Inflammatory macrophage treated with lipopolysaccharide for 4 hours (primary cell): ENCODE results near the gene DSCAML1.

Source experiments
- DNase-seq: peaks from one replicate; pipeline ENCODE4 v3.0.0-alpha.2; 2020

The DSCAML1 gene

DNA sequence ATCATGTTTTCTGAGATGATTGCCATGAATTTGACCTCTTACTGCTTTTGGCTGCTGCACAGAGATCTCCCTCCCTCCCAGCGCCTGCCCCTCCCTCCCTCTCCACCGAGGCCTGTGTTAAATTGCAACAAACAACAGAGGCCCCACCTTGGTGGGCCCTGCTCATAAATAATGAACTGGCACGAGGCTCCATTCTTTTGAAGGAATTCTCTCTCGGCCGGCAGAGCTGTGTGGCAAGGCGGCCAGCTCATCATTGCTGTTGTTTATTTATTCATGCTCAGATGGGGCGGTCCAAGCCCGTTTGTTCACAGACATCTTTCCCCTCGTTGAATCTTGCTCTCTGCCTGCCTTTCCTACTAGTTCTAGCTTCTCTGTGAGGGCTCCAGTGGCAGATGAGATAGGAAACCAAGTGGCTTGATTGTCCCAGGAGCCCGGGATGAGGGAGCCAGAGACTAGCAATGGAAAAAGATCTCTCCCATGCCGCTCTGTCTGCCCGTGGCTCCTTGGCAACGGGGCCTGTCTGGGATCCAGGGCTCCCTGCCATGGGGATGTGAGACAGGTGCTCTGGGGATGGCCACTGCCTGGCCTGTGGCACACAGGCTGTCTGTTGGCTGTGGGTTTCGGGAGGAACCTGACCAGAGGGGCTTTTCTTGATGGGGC lies 192.6 kb downstream of the DSCAML1 start:
- DNase-seq: no peak

DNA sequence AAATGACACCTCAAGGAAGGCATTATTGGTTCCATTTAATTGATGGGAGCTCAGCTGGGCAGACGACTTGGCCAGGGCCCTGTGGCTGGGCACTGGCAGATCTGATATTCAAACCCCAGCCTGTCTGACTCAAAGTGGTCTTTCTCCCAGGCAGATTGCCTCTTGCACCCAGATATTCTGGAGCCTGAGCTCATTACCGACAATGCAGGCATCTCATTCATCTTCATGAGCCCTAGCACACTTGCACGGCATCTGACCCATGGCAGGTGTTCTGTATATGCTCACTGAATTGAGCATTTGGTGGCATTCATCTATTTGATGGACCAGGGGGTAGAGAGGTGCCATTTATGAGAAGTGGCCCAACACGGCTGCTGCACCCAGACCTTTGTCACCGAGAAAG lies 193.1 kb downstream of the DSCAML1 start:
- no peak for DNase-seq

DNA sequence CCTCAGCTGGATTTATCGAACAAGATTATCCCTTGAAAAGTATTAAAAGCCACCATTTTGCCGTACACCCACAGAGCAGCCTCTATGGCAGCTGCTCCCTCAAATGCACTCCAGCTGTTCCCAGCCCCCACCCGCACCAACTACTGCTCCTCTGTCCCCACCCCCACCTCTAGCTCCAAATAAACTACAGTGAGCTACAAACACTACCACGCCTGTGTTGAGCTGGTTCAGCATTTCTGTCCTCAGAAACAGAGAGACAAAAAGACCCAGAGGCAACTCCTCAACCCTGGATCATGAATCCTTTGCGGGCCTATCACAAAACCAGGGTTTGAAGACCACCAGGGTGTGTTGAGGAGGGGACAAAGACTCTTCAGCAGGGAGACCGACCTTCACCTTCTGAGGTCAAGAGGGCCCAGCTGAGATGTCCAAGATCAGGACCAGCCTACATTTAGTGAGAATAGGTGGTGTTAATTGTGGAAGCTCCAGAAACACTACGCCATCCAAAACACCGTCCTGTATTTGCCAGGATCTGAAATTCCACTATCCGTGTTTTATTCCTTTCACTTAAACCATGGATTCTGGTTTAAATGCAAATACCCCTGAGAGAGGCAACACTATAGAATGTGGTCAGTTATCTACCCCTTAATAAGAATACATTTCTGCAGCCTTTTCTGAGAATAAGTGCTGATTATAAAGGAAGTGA lies 195.9 kb downstream of the DSCAML1 start:
- DNase-seq: no peak

DNA sequence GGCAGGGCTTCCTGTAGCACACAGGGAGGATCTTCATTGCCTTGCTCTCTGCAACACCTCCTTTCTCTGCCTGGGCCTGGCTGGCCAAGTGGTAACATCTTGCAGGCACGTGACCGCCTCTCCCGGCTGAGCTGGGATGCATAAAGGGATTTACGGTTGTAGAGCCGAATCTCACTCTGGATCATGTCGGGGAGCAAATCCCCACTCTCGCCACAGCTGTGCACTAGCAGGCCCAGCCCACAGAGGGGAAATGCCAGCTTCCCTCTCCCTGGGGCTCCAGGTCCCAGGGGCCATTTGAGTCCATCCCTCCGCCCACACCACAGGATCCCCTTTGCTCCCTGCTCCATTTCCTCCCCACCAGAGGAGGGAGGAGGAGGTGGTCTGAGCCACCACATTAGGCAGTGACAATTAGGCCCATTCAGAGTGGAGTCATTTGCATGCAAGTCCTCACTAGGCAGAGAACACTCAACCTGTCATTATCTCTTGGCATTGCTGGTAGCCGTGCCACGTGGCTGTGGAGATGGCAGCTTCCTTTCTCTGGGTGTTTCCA lies 196.7 kb downstream of the DSCAML1 start:
- DNase-seq: no peak

DNA sequence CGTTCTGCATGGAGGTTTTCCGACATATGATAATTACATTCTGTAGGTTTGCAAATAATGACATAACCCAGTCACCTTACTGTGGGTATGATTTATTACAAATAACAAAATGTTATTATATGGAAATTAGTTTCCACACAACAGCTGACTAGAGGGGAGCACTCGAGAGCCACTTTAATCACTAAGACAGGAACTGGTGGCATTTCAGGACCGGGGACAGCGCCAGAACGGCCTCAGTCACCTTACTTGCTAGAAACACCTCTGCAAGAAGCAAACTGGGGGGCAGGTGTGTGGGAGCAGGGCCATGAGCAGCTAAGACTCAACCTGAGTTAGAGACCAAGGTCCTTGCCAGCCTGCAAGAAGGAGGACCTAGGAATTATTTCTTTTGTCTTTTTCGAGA lies 199.9 kb downstream of the DSCAML1 start:
- peak; percentile 13 for DNase-seq

DNA sequence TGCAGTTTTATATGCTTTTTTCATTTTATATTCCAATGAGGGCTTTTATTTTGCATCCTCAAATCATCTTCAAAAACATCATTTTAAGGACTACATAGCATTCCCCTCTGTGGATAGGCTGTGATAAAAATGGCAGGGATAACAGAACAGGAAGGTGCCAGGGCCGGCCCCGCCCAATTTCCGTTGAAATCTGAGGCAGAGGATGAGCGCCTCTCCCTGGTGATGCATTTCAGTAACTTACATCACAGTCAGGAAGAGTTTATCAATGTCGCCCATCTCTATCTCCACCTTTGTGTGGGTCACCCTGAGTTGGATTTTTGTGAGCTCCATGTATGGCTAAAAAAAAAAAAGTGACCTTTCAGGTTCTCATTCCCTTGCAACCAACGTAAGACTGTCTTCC lies 201.6 kb downstream of the DSCAML1 start:
- DNase-seq: no peak

DNA sequence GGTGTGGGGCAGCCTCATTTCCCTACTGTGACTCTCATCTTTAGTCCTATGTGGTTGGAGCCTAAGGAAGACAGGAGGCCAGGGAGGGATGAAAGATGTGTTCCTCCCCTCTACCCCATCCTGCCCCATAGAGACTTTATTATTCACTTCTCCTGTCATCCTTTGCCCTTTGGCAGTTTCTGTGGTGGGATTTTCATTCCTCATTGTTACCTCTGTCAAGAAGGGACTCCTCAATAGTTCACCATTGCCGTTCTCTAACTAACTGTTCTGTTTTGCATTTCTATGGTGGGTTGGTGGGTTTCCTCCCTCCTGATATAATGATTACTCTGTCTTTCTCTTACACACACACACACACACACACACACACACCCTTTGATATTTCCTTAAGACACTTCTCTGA lies 202.3 kb downstream of the DSCAML1 start:
- no peak for DNase-seq

DNA sequence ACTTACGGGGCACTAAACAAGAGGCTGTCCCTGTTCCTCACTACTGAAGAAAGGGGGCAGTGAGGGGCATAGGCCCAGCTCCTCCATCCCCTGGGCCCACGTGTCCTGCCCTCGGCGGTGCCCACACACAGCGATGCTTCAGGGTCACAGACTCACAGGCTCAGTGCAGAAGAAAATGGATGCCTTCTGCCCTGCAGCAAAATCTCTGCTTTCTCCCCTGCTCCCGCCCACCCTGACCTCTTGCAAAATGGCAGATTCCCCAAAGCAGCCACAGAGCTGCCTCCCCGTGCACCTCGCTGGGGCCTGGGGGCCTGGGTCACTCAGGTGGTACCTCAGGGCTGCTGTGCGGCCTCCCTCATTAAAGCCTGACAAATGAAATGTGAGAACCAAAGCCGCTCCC lies 204.0 kb downstream of the DSCAML1 start:
- DNase-seq: no peak

DNA sequence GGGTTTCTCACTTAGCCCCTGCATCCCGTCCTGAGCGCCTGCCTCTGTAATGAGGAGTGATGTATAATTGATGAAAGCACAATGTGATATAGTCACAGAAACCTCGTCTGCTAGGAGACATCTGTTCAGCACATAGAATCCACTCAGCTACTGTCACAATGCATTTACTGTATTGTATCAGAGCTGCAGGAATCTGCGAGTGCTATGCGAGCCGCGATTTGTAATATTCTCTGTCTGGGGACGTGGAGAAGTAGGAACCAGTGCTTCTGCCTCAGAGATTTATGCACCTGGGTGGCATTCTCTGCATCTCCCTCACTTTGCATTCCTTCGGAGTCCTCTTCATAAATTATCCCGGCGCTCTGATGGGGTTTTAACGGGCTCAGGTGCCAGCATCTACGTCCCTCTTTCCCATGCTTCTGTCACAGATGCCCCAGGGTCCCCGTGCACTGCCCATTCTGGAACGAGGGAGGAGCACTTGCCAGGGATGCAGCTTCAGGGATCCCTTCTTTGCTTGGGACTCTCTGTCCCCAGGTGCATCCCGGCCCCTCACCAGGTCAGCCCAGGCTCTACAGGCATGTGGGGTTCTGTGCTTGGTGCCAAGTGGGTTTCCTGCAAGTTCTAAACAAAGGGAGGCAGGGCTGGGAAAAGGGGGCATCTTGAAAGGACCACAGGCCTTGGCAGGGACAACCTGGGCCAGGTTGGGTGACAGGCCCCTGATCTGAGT lies 205.5 kb downstream of the DSCAML1 start:
- no peak for DNase-seq

DNA sequence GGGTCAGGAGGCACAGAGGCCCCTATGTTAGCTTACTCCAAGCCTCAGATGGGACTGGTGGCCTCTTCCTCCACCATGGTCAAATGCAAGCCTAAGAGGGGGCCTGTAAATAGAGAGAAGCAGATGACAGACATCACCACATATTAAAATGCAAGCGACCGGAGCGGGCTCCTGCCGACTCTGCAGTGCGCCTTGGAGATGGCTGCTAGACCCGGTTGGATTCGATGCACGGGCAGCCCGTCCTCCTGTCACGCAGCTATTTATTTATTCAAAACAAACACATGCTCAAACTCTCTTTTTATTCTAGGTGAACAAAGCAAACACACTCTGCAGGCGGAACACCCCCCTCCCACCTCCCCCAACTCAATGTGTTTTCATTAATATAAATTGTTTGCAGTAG lies 208.0 kb downstream of the DSCAML1 start:
- no peak for DNase-seq

DNA sequence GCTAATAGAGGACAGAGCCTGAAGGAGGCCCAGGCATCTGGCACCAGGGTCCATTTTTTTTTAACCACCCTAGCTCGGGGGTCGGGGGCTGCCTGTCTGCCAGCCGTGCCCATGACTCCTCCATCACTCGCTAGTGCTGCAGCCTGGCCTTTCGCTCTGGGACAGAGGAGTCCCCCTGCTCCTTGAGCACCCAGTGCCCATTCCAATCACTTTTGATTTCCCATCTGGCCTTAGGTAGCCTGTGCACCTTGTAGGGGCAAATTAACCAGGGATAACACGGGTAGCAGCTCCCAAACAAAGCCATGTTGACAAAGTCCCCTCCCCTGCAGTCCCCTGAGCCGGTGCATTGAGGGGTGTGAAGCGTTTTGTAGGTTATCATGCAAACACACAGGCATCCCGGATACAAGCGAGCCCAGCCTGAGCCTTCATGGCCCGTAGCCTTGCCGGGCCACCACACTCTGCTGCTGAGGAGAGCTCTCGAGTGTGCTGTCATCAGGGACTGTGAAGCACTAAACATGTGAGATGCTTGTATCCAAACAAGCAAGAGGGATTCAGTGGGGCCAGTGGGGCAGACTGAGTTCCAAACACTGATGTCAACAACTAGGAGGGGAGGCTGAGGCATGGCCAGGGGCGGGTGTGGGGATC lies 208.7 kb downstream of the DSCAML1 start:
- DNase-seq: no peak

DNA sequence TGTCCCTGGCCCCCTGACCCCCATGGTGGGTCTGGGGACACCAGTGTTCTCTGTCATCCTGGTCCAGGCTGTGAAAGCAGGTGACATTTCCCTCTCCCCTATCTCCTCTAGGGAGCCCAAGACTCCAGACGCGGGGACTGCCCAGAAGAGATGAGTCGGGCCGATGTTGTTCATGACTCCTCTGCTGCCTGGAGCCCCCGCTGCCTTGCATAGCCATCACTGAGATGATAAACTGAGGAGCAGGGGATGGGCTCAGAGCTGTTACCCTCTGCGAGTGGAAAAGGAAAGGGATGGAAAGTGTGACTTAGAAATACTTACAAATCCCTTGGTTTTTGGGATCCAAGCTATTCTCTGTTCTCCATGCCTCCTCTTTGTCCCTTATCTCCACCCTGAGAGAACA lies 209.6 kb downstream of the DSCAML1 start:
- no peak for DNase-seq

DNA sequence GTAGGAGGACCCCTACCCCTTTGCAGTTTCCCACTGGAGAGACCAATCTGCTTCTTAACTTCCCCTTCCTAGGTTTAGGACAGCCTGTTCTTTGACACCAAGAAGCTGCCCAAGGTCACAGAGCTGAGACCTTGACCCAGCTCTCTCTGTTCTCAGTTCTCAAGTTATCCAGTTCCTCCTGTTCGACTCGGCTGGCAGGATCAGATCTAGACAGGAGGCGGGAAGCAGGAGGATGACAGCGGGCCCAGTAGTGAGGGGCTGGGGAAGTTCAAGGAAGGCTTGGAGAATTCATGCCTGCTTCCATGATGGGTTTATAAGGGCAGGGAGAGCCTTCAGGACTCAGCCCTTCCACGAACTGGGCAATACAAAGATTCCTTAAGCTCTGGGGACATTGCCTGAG lies 210.6 kb downstream of the DSCAML1 start:
- no peak for DNase-seq

DNA sequence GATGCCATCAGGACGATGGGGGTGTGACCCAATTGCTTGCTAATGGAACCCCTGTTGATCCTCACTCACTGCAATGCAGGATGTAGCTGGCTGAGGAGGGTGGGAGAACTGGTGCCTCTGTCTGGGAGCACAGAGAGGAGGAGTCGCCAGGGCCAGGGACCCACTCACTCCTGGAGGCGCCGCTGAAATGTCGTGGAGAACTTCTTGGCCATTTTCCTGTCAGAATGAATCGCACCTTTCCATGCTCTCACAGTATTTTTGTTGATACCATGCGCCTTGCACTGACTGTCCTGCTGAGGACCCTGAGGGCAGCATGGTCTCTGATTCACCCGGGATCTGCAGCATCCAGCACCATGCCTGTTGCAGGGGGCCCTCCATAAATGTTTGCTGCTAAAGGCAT lies 211.4 kb downstream of the DSCAML1 start:
- DNase-seq: no peak

DNA sequence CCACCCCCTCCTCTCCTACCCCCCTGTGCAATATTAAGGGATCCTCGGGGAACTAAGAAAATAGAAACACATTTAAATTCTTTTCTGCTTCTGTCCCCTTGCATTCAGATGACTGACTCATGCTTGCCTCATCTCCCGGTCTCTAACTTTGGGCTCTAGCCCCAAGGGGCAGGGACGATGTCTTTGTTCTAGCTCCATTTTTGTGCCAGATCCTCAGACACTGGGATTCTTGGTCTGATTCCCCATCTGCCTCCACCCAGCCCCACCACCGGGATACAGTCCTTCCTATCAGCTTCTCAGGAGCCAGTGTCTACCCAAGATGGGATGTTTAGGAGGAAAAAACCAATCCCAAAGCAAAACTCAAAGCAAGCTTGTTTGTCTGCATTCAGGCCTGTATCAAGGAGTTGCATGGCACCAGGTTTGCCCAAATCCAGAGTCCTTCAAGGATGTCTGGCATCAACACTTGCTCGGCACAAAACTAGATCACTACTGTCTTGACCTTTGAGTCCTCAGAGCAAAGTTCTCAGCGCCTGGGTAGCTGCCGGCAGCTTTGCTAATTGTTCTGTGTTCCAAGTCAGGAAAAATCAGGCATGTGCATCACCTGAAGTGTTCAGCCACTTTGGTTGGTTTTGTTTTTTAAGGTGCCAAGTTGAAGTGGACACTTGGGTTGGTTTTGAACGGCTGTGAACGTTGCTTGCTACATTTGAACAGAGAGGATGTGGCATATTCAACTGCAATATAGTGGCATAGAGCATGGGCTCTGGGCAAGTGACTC lies 212.8 kb downstream of the DSCAML1 start:
- no peak for DNase-seq

DNA sequence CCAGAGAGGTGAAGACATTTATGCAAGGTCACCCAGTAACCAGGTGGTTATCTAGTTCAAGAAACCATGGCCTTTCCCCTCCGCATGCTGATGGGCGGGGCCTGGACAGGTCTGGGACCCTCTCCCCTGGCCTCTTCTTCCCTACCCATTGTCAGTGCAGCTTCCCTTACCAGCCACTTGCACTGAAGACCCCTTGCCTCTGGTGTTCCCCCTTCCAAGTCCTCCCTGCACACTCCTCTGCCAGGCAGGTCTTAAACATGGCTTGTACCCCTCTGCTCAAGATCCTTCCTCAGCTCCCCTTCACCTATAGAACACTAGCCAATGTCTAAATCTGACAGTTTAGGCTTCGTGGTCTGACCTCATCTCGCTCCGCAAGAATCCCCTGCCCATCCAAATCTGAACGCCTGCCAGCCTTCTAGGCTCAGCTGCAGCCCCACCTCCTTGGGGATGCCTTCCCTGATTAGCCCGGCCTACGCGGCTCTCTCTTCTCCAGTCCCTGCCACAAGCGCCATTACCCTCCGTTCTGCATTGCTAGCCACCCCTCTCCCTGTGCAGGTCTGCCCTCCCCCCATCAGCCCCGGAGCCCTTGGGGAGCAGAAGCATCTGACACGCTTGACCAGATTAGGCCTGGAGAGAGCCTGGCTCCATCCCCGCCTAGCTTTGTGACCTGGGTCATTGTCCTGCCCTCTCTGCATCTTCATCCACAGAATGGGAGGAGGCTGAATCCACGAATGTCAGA lies 213.8 kb downstream of the DSCAML1 start:
- DNase-seq: no peak

DNA sequence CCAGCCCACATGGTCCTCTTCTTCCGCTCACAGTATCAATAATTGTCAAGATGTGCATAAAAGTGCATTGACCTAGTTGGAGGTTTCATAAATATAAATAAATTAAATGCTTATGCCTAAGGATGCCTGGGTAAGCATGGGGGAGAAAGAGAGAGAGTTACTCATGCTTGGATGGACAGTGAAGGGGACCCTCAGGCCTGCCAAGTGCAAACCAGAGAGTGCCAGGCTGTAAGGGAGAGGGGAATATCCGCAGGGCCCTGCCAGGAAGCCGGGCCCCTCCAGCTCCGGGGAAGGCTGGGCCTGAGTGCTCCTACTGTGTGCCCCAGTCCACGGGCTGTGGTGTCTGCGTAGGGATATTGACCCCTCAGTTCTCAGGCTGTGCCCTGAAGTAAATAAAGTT lies 214.6 kb downstream of the DSCAML1 start:
- no peak for DNase-seq

DNA sequence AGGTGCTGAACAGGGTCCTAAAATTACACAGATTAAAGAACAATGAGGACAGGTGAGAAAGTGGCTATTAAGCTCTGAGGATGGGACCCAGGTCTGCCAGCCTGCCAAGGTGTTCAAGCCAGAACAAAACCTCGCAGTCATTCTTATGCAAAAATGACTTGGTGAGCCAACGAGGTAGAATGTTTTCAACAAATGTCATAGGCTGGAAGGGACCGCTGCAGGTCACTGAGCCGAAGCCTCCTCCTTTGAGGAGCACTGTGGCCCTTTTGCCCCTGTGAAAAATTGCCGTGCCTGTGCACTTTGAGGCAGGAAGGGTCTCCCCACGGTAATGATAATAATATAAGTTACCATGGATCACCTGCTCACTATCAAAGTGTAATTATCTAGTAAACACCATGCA lies 216.2 kb downstream of the DSCAML1 start:
- DNase-seq: no peak

DNA sequence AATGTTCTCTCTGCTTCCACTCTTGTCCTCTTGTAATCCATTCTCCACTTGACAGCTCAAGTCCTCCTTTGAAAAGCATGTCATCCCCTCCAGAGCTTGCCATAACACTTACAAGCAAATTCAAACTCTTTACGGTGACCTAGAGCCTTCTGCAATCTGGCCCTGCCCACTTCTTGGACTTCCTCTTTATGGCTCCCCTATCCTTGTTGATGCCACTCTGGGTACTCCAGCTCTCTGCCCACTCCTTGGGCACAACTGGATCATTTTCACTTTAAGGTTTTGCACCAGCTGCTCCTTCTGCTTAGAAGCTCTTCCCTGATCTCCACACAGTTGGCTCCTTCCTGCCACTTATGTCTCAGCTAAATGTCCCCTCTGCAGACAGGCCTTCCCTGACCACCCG lies 217.9 kb downstream of the DSCAML1 start:
- peak; percentile 55 for DNase-seq

DNA sequence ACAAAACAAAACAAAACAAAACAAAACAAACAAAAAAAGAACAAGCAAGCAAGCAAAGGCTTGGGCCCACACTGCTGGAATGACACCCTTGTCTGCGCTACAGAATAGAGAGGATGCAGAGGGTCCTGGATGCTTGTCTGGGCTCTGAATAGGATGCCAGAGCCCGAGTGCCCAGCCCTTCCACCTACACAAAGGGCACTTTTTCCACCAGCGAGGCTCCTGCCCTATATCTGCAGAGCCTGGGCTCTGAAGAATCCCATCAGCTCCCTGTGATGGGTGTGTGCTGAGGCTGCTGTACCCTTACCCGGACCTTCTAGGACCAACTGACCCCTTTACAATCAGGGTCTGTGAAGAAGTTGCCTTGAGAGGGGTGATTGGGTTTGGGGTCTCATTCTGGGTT lies 221.2 kb downstream of the DSCAML1 start:
- no peak for DNase-seq

DNA sequence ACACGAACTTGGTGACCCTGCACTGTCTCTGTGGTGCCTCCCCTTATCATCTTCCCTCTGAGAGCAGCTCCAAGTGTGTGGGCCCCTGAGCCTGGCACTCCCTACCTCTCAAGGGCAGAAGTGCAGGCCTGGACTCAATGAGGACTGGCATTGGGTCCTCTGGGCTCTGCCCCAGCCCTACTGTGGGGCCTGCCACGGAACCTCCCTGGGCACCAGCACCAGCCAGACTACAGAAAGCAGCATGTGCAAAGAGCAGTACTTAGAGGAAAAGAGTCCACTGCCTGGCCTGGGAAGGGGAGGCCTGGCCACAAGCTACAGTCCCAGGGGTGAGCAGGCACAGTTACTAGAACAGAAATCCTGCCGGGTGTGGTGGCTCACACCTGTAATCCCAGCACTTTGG lies 222.5 kb downstream of the DSCAML1 start:
- DNase-seq: no peak

DNA sequence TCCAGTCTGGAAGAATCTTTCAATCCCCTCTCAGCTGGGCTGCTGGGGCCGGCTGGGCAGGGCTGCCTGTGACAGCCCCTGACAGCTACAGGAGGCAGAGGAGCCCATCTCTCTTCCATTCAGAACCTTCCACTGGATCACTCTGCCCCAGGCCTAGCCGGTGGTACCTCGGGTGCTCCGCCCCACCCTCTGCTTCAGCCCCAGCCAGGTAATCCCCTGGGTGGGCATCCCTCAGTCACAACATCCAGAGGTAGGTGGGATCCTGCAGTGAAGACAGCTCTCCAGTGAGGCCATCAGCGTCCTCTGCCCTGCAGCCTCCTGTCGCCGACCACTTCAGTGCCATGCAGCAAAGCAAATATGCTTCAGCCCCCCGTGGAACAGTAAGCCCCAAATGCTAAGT lies 223.7 kb downstream of the DSCAML1 start:
- no peak for DNase-seq
